Erythroblast (primary cell): ENCODE data around the gene NEURL3.

Source experiments
- DNase-seq, 2 experiments: peaks; one replicate each; lab custom pipeline; 2025; lab: John Stamatoyannopoulos, UW
- GATA1 ChIP-seq: IDR thresholded peaks from 2 replicates; pipeline ENCODE4 v1.6.1; 2011; ENCODE audit warnings: low read depth, mild to moderate bottlenecking, control low read depth, low read length, moderate library complexity
- POLR2A ChIP-seq: IDR thresholded peaks from 2 replicates; pipeline ENCODE4 v1.6.1; 2011; ENCODE audit warnings: mild to moderate bottlenecking, low read length

Gene NEURL3

DNA sequence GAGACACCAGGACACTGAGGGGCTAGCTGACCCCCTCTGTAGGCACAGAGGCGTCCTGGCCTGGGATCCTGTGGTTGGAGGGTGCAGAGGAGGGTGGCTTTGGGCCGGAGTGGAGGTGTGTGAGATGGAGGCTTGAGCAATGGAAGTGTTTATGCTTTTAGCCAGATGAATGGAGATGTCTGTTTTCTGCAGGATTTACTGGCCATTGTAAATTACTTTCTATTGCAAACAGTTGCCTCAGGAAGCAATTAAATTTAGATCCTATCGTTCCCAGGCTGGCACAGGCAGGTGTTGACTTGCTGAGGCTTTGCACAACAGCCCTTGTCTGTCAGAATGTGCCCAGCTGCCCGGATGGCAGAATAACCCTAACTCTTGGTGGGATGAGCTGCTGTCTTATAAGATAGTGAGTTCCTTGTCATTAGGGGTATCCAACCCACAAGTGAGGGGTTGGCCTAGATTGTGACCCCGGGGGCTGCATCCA lies 29.6 kb upstream of the NEURL3 start:
- TF ChIP-seq GATA1 (no peak), POLR2A (no peak)
- DNase-seq, result no peak

DNA sequence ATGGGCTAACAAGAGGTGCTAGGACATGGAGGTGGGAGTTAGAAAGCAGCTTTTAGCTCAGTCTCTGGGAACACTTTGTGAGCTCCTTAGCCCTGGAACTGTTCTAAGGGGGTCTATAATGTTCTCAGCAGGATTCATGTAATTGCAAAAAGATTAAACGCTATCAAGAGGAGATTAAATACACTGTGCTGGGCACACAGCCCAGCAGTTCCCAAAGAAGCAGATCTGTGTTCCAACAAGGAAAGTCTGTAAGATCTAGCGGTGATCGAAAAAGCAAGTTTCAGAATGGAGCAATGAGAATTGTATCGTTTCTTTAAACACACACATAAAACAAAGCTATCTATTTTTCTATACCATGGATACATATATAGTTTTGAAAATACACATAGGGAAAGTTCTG lies 29.0 kb upstream of the NEURL3 start:
- DNase-seq, result no peak

GRCh38 chr2:96533292-96534073 lies 28.3 kb upstream of the NEURL3 start:
- no peak for DNase-seq
- TF ChIP-seq POLR2A (no peak), GATA1 (no peak)

More for the DNA sequence above, 29.0 kb upstream of the NEURL3 start:
- TF ChIP-seq GATA1 (no peak), POLR2A (no peak)

DNA sequence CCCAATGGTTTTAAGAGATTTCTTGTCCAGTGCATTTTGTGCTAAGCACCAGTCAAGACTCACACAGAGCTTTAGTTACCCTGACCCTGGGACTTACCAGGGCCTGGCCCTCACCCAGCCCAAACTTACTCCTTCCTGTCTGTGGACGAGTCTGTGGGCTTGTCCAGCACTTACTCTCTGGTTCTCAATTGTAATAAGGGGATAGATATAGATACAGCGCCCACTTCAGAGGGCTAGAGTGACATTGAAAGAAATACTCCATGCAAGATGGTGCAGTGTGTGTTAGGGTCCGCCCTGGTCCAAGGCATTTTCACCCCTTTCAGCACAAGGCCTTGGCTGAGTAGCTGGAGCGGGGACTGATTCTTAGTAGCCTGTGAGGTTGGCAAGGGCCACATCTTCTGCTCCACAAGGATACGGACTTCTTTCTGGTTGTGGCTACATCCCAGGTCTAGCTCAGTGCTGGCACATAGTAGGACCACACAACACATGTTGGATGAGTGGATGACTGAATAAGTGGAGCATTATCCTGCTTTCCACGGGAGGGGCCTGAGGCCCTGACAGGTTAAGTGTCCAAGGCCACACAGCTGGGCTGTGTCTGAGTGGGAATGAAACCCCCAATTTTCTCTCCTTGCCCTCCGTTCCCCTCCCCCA lies 27.6 kb upstream of the NEURL3 start:
- DNase-seq, result no peak
- no peak for TF ChIP-seq GATA1
- no peak for TF ChIP-seq POLR2A

GRCh38 chr2:96531872-96532505 lies 26.8 kb upstream of the NEURL3 start:
- peak; percentile 70 to 92 for DNase-seq
- TF ChIP-seq GATA1, result no peak
- peak; percentile 25 for TF ChIP-seq POLR2A

GRCh38 chr2:96531366-96531765 lies 26.2 kb upstream of the NEURL3 start:
- TF ChIP-seq GATA1 (no peak), POLR2A (no peak)
- DNase-seq, result no peak

DNA sequence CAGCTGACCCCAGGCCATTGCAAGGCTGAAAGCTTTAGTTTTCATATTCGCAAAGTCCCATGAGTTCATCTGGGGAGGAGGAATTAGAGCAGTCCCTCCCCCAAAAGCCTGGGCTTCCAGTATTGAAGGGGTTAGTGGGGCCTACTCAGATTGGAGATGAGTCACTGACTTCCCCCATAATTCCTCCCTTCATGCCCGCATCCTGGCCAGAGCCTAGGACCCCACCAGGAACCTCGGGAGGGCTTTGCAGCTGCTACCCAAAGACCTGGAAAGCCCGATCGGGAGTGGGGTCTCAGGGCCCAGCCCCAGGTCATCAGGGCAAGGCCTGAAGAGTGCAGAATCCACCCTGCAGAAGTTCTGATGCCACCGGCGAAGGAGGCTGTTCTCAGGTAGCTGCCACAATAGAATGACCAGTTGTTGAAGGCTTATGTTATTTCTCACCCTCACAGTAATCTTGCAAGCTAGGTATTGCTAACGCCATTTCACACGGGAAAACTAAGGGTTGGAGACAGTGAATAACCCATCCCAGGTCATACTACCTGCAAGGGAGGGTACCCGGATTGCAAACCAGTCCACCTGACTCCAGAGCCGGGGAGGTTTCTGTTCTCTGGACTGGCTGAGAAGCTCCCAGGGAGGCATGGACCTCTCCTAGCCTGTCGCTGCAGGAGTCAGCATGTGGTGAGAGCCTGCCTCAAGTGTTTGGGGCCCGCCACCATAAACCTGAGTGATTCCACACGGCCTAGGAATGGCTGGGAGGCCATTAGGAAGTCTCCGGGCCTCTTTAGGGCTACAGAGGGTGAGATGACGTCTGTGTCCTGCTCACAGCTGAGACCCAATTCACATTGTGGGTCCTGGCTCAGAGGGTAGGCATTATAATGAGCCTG lies 25.6 kb upstream of the NEURL3 start:
- no peak for DNase-seq
- no peak for TF ChIP-seq POLR2A
- TF ChIP-seq GATA1, result no peak

DNA sequence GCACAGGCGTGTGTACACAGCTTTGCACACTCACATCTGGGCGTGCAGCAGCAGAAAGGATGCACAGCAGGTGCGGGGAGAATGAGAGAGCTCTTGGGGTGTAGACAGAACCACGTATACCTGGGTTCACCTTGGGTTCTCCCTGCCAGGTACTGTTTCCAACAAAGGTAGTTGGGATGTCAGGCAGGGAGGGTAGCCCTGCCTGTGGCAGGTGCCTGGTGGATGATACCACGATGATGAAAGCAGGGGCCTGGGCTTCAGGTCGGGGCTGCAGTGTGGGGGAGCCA lies 24.9 kb upstream of the NEURL3 start:
- TF ChIP-seq POLR2A, result no peak
- no peak for TF ChIP-seq GATA1
- DNase-seq, result no peak

GRCh38 chr2:96529376-96530143 lies 24.4 kb upstream of the NEURL3 start:
- TF ChIP-seq POLR2A, result no peak
- TF ChIP-seq GATA1, result no peak
- DNase-seq, result no peak

DNA sequence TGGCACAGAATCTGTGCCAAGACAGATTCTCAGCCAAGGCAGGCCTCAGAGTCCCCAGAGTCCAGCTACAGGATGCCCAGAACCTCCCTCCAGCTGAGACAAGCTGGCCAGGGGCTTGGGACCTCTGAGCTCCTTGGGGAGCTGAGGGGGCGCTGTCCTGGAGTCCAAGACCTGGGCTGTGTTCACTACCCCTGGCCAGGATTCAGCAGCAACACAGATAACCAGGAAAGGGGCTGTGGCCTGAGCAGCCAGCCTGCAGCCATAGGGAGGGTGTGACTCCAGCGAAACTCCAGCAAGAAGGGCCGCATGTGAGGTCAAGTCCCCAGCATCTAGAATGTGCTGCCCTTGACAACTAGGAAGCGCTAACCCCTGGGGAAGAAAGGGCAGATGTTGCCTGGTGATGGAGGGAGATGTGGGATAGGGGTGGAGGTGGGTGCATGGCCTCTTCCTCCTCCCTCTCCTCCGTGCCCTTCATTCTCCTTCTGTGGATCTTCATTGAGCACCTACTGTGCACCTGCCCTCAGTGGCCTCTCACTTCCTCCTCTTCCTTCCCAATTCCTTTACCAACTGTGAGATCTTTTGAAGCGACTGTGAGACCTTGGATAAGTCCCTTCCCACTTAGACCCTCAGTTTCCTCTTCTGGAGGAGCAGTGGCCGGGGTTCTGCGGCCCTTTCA lies 23.7 kb upstream of the NEURL3 start:
- DNase-seq, result peak in 1 of 2 experiments; percentile 54
- TF ChIP-seq GATA1, result no peak
- TF ChIP-seq POLR2A, result no peak

- TF ChIP-seq GATA1 (no peak), POLR2A (peak; percentile 30)
- DNase-seq, result peak; percentile 33 to 72
Observed at GRCh38 chr2:96528006-96528699, 23.0 kb upstream of the NEURL3 start.
